ENCODE results near the gene CDK19. TPM values are rescaled to one million over a fixed set of nuclear protein-coding genes. Genes with fewer than 3 reads are reported as not detected.

The CDK19 gene
- 5.5 and 6.6 TPM in 2 replicates for total RNA-seq (ENCODE audit: low replicate concordance)

DNA sequence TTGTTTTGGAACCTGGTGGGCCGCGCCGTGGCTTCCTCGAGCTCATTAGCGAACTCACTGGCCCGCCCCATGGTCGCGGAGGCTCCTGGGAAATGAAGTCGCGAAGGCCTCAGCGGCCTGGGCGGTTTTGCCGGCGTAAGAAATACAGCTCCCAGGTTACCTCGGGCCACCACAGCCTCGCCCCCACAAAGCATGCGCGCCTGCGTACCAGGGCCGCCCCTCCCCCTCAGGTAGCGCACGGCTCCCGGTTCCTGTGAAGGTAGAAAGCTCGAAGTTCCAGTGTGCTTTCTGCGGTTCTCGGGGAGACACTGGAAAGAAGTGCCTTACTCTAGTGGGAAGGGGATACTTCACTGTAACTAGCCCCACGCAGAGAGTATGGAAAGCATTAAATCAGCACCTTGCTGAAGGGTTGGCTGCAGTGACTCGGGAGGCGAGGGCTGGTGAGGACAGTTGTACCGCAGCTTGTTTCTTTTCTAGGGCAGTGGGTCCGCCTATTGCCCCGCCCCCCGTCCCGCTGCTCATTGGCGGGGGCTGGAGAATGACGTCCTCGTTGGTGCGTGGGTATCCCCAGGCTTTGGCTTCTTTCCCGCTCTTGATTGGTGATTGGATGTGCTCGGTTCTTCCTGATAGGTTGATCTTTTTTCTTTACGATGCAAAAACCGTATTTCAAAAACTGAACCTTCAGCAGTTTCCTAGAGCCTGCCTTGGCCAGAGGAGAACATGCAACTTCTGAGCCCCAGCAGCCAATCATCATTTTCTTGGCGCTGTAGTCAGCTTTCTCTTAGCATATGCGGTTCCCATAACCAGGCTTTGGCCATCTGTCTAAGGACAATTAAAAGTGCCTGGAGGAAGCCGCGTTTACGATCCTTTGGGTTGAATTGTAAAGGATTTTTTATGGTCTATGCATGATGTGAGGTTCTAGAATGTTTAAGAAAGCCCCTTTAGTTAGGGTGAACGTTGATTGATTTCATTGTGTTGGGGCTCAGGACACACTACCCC, at the start of gene CDK19:
TSS of gene CDK19 (minus strand) at position 59 of the 999 bp plus-strand sequence. CDS start 333 bp downstream, outside the sequence.

Other genes with a start within 250 kb of the CDK19 start
- gene AMD1, start 59.3 kb upstream of the CDK19 start, total RNA-seq (ENCODE audit: low replicate concordance) = 13.2 and 37.4 TPM in 2 replicates
- gene GTF3C6, start 143.2 kb upstream of the CDK19 start, total RNA-seq (ENCODE audit: low replicate concordance) = 32.1 and 52.0 TPM in 2 replicates
- gene RPF2, start 166.6 kb upstream of the CDK19 start, total RNA-seq (ENCODE audit: low replicate concordance) = 11.5 and 14.3 TPM in 2 replicates